ENCODE data around the gene CAMK2D. TPM values are rescaled to one million over a fixed set of nuclear protein-coding genes. Genes with fewer than 3 reads are reported as not detected.

Gene CAMK2D
- total RNA-seq, 2 donors from 2014 or later = 69.5 to 109 TPM

DNA sequence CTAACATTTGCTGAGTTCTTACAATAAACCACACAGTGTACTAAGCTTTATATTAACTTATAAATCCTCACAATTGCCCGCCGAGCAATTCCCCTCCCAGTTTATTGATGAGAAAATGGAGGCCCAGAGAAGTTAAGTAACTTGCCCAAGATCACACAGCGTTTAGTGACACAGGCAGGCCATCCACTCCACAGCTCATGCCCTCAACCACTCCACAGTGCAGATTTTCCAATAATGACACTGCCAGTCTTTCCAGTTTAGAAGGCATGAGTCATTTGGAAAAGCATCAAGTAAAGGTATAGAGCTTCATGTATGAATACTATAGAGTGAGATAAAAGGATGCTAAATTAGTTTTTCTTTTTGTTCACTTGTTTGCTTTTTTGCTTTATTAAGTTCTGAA, 208.5 kb downstream of the CAMK2D start:
- no peak for DNase-seq

DNA sequence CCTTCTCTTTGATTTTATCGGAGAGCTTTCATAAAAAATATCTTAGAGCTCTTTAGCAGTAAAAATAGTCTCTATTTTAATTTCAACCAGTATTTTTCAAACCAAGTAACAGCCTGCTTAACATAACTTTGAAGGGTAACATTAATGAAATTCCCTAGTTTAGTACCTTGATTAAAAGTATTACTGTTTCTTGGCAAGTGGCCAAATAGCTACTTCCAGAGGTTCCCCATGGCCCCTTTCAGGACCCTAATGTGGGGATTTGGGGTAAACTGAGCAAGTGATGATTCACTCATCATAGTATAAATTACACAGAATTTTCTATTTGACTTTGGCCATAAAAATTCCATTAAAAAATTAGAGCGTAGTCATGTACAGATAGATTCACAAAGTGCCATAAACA, 211.0 kb downstream of the CAMK2D start:
- Histone ChIP-seq H3K4me1 (no peaks in the 10 kb centered on the region), H3K9ac (ENCODE audit: low read depth in 2 of 2, low read length in 2 of 2) (no peak overlapping the region), H3K36me3 (no peaks in the 10 kb centered on the region), H3K4me3 (no peak overlapping the region), H3K27me3 (no peaks in the 10 kb centered on the region), H3K27ac (no peak overlapping the region), H3K9me3 (no peaks in the 10 kb centered on the region)
- DNase-seq = no peak
- TF ChIP-seq, protein P1, sequence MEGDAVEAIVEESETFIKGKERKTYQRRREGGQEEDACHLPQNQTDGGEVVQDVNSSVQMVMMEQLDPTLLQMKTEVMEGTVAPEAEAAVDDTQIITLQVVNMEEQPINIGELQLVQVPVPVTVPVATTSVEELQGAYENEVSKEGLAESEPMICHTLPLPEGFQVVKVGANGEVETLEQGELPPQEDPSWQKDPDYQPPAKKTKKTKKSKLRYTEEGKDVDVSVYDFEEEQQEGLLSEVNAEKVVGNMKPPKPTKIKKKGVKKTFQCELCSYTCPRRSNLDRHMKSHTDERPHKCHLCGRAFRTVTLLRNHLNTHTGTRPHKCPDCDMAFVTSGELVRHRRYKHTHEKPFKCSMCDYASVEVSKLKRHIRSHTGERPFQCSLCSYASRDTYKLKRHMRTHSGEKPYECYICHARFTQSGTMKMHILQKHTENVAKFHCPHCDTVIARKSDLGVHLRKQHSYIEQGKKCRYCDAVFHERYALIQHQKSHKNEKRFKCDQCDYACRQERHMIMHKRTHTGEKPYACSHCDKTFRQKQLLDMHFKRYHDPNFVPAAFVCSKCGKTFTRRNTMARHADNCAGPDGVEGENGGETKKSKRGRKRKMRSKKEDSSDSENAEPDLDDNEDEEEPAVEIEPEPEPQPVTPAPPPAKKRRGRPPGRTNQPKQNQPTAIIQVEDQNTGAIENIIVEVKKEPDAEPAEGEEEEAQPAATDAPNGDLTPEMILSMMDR (IDR thresholded peaks at IDR 0.05) = no peak
- intact Hi-C loops (cut with DNase I) = no loop called here

More for the DNA sequence above, 208.5 kb downstream of the CAMK2D start:
- TF ChIP-seq, protein P1 (IDR thresholded peaks at IDR 0.05) = no peak
- Histone ChIP-seq H3K9me3 (no peaks in the 10 kb centered on the region), H3K27me3 (no peaks in the 10 kb centered on the region), H3K36me3 (no peaks in the 10 kb centered on the region), H3K9ac (ENCODE audit: low read depth in 2 of 2, low read length in 2 of 2) (no peak overlapping the region), H3K4me1 (no peaks in the 10 kb centered on the region), H3K4me3 (no peak overlapping the region), H3K27ac (no peak overlapping the region)
- intact Hi-C loops (cut with DNase I) = no loop called here

DNA sequence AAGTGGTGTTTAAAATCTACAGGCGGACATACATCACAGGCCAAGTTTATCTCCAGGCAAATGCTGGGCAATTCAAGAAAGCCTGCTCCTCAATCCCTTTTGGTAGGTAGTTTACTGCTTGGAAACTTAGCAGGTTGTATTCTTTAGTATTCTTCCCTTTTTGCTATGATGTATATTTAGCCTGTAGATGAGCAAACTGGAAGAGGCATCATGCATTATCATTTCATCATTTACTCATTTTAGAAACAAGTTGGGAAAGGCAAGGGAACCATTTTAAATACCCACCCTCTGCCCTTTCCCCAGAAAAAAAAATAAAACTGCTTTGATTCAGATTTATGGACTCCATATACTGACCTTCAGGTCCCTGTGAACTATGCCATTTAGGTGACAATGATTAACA, 213.2 kb downstream of the CAMK2D start:
- peak; percentile 20 for DNase-seq
- H3K4me3 ChIP-seq = no peak overlapping the region

DNA sequence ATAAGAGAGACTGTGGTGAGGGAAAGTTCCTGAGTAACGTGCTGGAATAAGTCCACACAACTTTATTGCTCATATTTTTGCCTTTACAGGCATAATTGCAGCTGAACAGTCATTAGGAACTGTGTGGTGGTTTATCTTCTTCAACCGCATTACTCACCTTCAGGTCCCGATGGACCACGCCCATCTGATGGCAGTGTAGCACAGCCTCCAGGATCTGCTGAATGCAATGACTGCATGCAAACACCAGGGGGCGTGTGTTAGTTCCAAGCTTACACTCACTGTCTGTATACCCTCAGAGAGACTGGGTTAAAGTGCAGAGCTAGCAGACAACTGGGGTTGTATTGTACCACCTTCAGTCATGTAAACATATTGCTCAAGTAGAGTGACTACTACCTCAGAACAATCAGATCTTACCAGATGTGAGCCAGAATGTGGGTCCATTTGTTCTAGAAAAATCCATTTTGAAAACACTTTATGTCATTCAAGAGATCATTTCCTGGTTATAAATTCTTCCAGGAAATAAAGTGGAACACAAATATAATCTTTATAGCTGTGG, 214.0 kb downstream of the CAMK2D start:
- Histone ChIP-seq H3K27me3 (no peaks in the 10 kb centered on the region), H3K4me3 (no peak overlapping the region), H3K36me3 (no peaks in the 10 kb centered on the region), H3K4me1 (no peaks in the 10 kb centered on the region), H3K9ac (ENCODE audit: low read depth in 2 of 2, low read length in 2 of 2) (peak overlapping the region in 1 of 2 donors; percentile 73), H3K27ac (peak overlapping the region; percentile 70), H3K9me3 (no peaks in the 10 kb centered on the region)
- intact Hi-C loops (cut with DNase I) = loop anchor here (2.0 kb wide), 1 partner anchor 213 kb away; the partner anchor contains the start of gene CAMK2D
- TF ChIP-seq, protein P1 (IDR thresholded peaks at IDR 0.05) = peak; percentile 99
- DNase-seq = peak; percentile 95

More for the DNA sequence above, 213.2 kb downstream of the CAMK2D start:
- no peaks in the 10 kb centered on the region for H3K36me3 ChIP-seq
- no peaks in the 10 kb centered on the region for H3K4me1 ChIP-seq
- intact Hi-C loops (cut with DNase I) = no loop called here
- no peaks in the 10 kb centered on the region for H3K9me3 ChIP-seq
- TF ChIP-seq, protein P1 (IDR thresholded peaks at IDR 0.05) = no peak
- H3K27ac ChIP-seq = peak overlapping the region; percentile 70
- no peaks in the 10 kb centered on the region for H3K27me3 ChIP-seq
- peak overlapping the region in 1 of 2 donors; percentile 73 for H3K9ac ChIP-seq (ENCODE audit: low read depth in 2 of 2, low read length in 2 of 2)

DNA sequence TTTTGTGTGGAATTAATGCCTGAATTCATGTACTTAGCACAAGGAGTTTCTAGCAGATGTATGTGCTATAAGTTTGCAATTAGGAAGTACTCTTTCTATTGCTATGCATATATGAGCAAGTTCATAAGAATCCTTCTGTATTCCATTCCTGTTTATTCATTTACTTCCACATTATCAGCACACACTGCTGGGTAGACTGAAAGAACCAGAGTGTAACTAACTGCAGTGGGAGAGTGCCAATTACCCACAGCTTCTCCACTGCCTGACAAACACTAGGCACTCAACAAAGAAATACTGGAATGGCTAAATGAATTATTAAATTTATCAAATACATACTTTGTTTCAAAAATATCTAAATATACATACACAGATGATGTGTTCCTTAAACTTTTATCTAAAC, 219.6 kb downstream of the CAMK2D start:
- TF ChIP-seq, protein P1 (IDR thresholded peaks at IDR 0.05) = no peak
- H3K4me1 ChIP-seq = no peaks in the 10 kb centered on the region
- DNase-seq = no peak
- no peak overlapping the region for H3K9ac ChIP-seq (ENCODE audit: low read depth in 2 of 2, low read length in 2 of 2)
- H3K27me3 ChIP-seq = no peaks in the 10 kb centered on the region
- no peaks in the 10 kb centered on the region for H3K9me3 ChIP-seq
- no peaks in the 10 kb centered on the region for H3K36me3 ChIP-seq
- no peak overlapping the region for H3K4me3 ChIP-seq
- H3K27ac ChIP-seq = no peak overlapping the region
- intact Hi-C loops (cut with DNase I) = no loop called here

All from colonic mucosa (tissue), 4 donors.